Measurements from ENCODE around the gene PAX6.

GRCh38 chr11:31802000-31802551 is 9.0 kb downstream of the PAX6 start:
- TF ChIP-seq CTCF (IDR thresholded peaks at IDR 0.05): no peak
- TF ChIP-seq POLR2AphosphoS5 (IDR thresholded peaks at IDR 0.05): no peak
- no peak for TF ChIP-seq EP300 (IDR thresholded peaks at IDR 0.05)
- TF ChIP-seq POLR2A (IDR thresholded peaks at IDR 0.05): no peak

Measured in stomach (tissue), 4 donors.